K562 (cell line): ENCODE results near the gene SLC34A3. TPM values are rescaled to one million over a fixed set of nuclear protein-coding genes. Genes with fewer than 3 reads are reported as not detected.
A peak's percentile ranks its signal among the peaks of the same experiment; 100 is the strongest.

Experiments used
- ADNP ChIP-seq: fragments of 200-800 bp; sonication (Bioruptor generic); IDR thresholded peaks from 2 replicates; pipeline ENCODE4 v1.6.1; 2016; ENCODE audit warnings: missing genetic modification characterization, missing compliant biosample characterization
- ARID4B ChIP-seq: sonication (generic); formaldehyde crosslinking; IDR thresholded peaks from 2 replicates; pipeline ENCODE4 v1.8.0; 2022; ENCODE audit warnings: mild to moderate bottlenecking, missing genetic modification reagents
- C11orf30 ChIP-seq: fragments of 450-650 bp; IDR thresholded peaks from 2 replicates; pipeline ENCODE4 v1.6.1; 2016; ENCODE audit warnings: low read depth, mild to moderate bottlenecking
- ILF3 ChIP-seq: fragments of 450-650 bp; IDR thresholded peaks from 2 replicates; pipeline ENCODE4 v1.6.1; 2018; ENCODE audit warnings: antibody characterized with exemption, mild to moderate bottlenecking, moderate library complexity, borderline replicate concordance
- MEIS2 ChIP-seq: fragments of 450-650 bp; IDR thresholded peaks from 2 replicates; pipeline ENCODE4 v1.6.1; 2014; ENCODE audit warnings: mild to moderate bottlenecking; ENCODE audit not compliant: partially characterized antibody
- TCF7 ChIP-seq: sonication (generic); IDR thresholded peaks from 2 replicates; pipeline ENCODE4 v1.6.1; 2016; ENCODE audit warnings: antibody characterized with exemption, borderline replicate concordance
- TCFL5 ChIP-seq: fragments of 250-450 bp; sonication (Bioruptor Pico); conservative IDR thresholded peaks from 2 replicates; pipeline ENCODE4 v1.6.1; 2021; ENCODE audit warnings: mild to moderate bottlenecking, moderate library complexity, matching md5 sums
- TEAD4 ChIP-seq, 2 experiments: sonication (generic) in 1 of 2; formaldehyde crosslinking in 1 of 2; IDR thresholded peaks; 2 replicates each; pipeline versions ENCODE4 v1.6.1 to v1.8.0; 2012 to 2022; ENCODE audit warnings: borderline replicate concordance in 1 of 2, inconsistent platforms in 1 of 2, low read length in 1 of 2, mild to moderate bottlenecking in 1 of 2, missing genetic modification reagents in 1 of 2
- YY1 ChIP-seq, 3 experiments: IDR thresholded peaks; 2 replicates each; pipeline ENCODE4 v1.6.1; 2011; ENCODE audit warnings: low read length in 2 of 3, mild to moderate bottlenecking in 2 of 3, moderate library complexity in 2 of 3, borderline replicate concordance in 1 of 3, control low read depth in 1 of 3, low read depth in 1 of 3; ENCODE audit not compliant: insufficient read depth in 3 of 3, insufficient replicate concordance in 2 of 3, control insufficient read depth in 1 of 3, insufficient read length in 1 of 3; ENCODE audit errors: extremely low read depth in 1 of 3
- ZBTB2 ChIP-seq: fragments of 450-650 bp; IDR thresholded peaks from 2 replicates; pipeline ENCODE4 v1.6.1; 2016; ENCODE audit warnings: antibody characterized with exemption
- ZNF184 ChIP-seq: sonication (generic); formaldehyde crosslinking; IDR thresholded peaks from 2 replicates; pipeline ENCODE4 v1.5.0; 2020; ENCODE audit warnings: missing genetic modification reagents
- ZNF512 ChIP-seq: IDR thresholded peaks from 2 replicates; pipeline ENCODE4 v1.6.1; 2016; ENCODE audit warnings: missing genetic modification characterization, missing compliant biosample characterization
- ZNF551 ChIP-seq: fragments of 250-450 bp; sonication (Bioruptor Pico); IDR thresholded peaks from 2 replicates; pipeline ENCODE4 v1.5.0; 2021; ENCODE audit warnings: mild to moderate bottlenecking, moderate library complexity
- ZNF57 ChIP-seq: fragments of 450-650 bp; formaldehyde crosslinking; IDR thresholded peaks from 2 replicates; pipeline ENCODE4 v1.4.0; 2020; ENCODE audit warnings: mild to moderate bottlenecking, moderate library complexity
- ZNF589 ChIP-seq: fragments of 200-800 bp; sonication (Bioruptor generic); IDR thresholded peaks from 2 replicates; pipeline ENCODE4 v1.6.1; 2016; ENCODE audit warnings: low read depth, missing genetic modification characterization, missing compliant biosample characterization
- ZNF639 ChIP-seq, 2 experiments: fragments of 200-800 bp in 1 of 2; sonication (Bioruptor generic) in 1 of 2; sonication (generic) in 1 of 2; formaldehyde crosslinking in 1 of 2; IDR thresholded peaks in 1 of 2; conservative IDR thresholded peaks in 1 of 2; 2 replicates each; pipeline versions ENCODE4 v1.5.0 to v1.6.1; 2016 to 2020; ENCODE audit warnings: missing compliant biosample characterization in 1 of 2, missing genetic modification characterization in 1 of 2, missing genetic modification reagents in 1 of 2
- polyA plus RNA-seq, 8 experiments: library from polyadenylated mRNA; depleted of rRNA in 4 of 8; stranded (reverse) in 5 of 8; unstranded in 3 of 8; fragments of >200 nt; fragmentation: Nextera tagmentation in 2 of 8; fragmentation: Illumina TruSeq in 1 of 8; extraction: Ambion mirVana in 2 of 8; extraction: Trizol in 1 of 8; gene quantifications; 2 replicates each; pipeline versions ENCODE4 v1.2.1 to v1.2.3, GENCODE V29; 2011 to 2014; ENCODE audit warnings: inconsistent platforms in 1 of 8, missing spikeins in 1 of 8
- total RNA-seq, 7 experiments: library from RNA; depleted of rRNA in 6 of 7; stranded (reverse); fragments of >200 nt in 6 of 7; fragmentation: Illumina TruSeq in 2 of 7; extraction: Trizol in 2 of 7; gene quantifications; 2 replicates each; pipeline versions ENCODE4 v1.2.1 to v1.2.3, GENCODE V29; 2011 to 2021; ENCODE audit warnings: low replicate concordance in 1 of 7

Gene SLC34A3
- total and polyA plus RNA-seq, 9 of the 15 experiments (the other 6 are each of a cell fraction or from before 2014, with no cell fraction given) = not detected

GRCh38 chr9:137205126-137206069 lies 25.3 kb upstream of the SLC34A3 start, which contains the start of the genes NDOR1 and TMEM203 (continued):
- no peak for TF ChIP-seq ZBTB2
- TF ChIP-seq ZNF184 (CRISPR knock-in tag) = no peak
- no peak for TF ChIP-seq ZNF57 (CRISPR knock-in tag)
- TF ChIP-seq ZNF512 (tag) = no peak
- no peak for TF ChIP-seq ILF3
- peak; percentile 89 for TF ChIP-seq ARID4B (CRISPR knock-in tag)
- TF ChIP-seq ZNF639 (CRISPR knock-in tag; conservative IDR thresholded peaks at IDR 0.05 in 1 of 2, IDR thresholded peaks at IDR 0.05 in 1 of 2) = no peak
- no peak for TF ChIP-seq TEAD4 (IDR thresholded peaks at IDR 0.05; ENCODE audit: low read length)
- no peak for TF ChIP-seq TEAD4 (CRISPR knock-in tag; IDR thresholded peaks at IDR 0.05; ENCODE audit: borderline replicate concordance)
- peak; percentile 66 to 96 (median 93) for TF ChIP-seq YY1 (IDR thresholded peaks at IDR 0.05; ENCODE audit: borderline replicate concordance in 1 of 3, control insufficient read depth in 1 of 3, extremely low read depth in 1 of 3, insufficient read depth in 3 of 3, insufficient read length in 1 of 3, insufficient replicate concordance in 2 of 3, low read depth in 1 of 3, low read length in 2 of 3)
- TF ChIP-seq ZNF551 = no peak
- no peak for TF ChIP-seq TCFL5 (CRISPR knock-in tag)
- no peak for TF ChIP-seq MEIS2
- TF ChIP-seq ADNP = no peak
- TF ChIP-seq ZNF589 (CRISPR knock-in tag) = no peak
- TF ChIP-seq C11orf30 = peak; percentile 100
- TF ChIP-seq TCF7 = no peak; the same call in 1 of the 2 replicates
